CD4-positive, alpha-beta T cell (primary cell): ENCODE results near the gene DOCK4. TPM values are rescaled to one million over a fixed set of nuclear protein-coding genes. Genes with fewer than 3 reads are reported as not detected.

Experiments
- ATAC-seq: fragments of 200-7000 bp; cut with Tn5 transposase; one replicate; pipeline ENCODE4 v1.10.0; 2022; ENCODE audit warnings: mild to moderate bottlenecking; ENCODE audit not compliant: poor library complexity
- CTCF ChIA-PET: fragments of 350-600 bp; sonication (Branson Sonifier 250); formaldehyde crosslinking; loops from one replicate; lab custom pipeline; 2021; ENCODE audit warnings: antibody characterized with exemption, inconsistent platforms; lab: Charles Lee
- POLR2A ChIA-PET: fragments of 350-600 bp; sonication (Branson Sonifier 250); formaldehyde crosslinking; loops from one replicate; lab custom pipeline; 2021; ENCODE audit warnings: antibody characterized with exemption, inconsistent platforms; lab: Charles Lee
- DNase-seq, 14 experiments: peaks; one replicate each; pipeline ENCODE4 v3.0.0-alpha.2; 2013 to 2020; ENCODE audit warnings: mixed read lengths in 2 of 14
- H3K27ac ChIP-seq, 2 donors: one replicate each; pipeline versions ENCODE4 v1.5.1 to v1.7.0; 2013; ENCODE audit warnings: low read length in 2 of 2, low read depth in 1 of 2, mild to moderate bottlenecking in 1 of 2
- H3K27me3 ChIP-seq, 2 experiments: 1 replicate in 1 of 2; 2 replicates in 1 of 2; pipeline versions ENCODE4 v1.6.1 to v1.7.0; 2013; ENCODE audit warnings: low read length in 2 of 2, control low read depth in 1 of 2, mild to moderate bottlenecking in 1 of 2, moderate library complexity in 1 of 2; ENCODE audit not compliant: insufficient read depth in 2 of 2, control insufficient read depth in 1 of 2
- H3K36me3 ChIP-seq: one replicate; pipeline ENCODE4 v1.6.1; 2013; ENCODE audit warnings: low read length, control low read depth; ENCODE audit not compliant: insufficient read depth
- H3K4me1 ChIP-seq: one replicate; pipeline ENCODE4 v1.6.1; 2013; ENCODE audit warnings: low read length, control low read depth; ENCODE audit not compliant: insufficient read depth
- H3K4me3 ChIP-seq: one replicate; pipeline ENCODE4 v1.5.1; 2013; ENCODE audit warnings: mild to moderate bottlenecking, low read length, moderate library complexity
- H3K9me3 ChIP-seq, 2 experiments: 1 replicate in 1 of 2; 2 replicates in 1 of 2; pipeline versions ENCODE4 v1.6.1 to v1.7.0; 2013; ENCODE audit warnings: low read length in 2 of 2, mild to moderate bottlenecking in 2 of 2, control low read depth in 1 of 2, moderate library complexity in 1 of 2; ENCODE audit not compliant: control insufficient read depth in 1 of 2, insufficient read depth in 1 of 2
- H3K27ac Mint-ChIP-seq: one replicate; pipeline ENCODE4 v1.8.0; 2020; ENCODE audit warnings: mixed read lengths
- H3K27me3 Mint-ChIP-seq: one replicate; pipeline ENCODE4 v1.8.0; 2021; ENCODE audit warnings: mixed read lengths
- H3K36me3 Mint-ChIP-seq: one replicate; pipeline ENCODE4 v1.8.0; 2021; ENCODE audit warnings: low read depth, mixed read lengths
- H3K4me1 Mint-ChIP-seq: one replicate; pipeline ENCODE4 v1.8.0; 2021; ENCODE audit warnings: low read depth, mixed read lengths
- H3K4me3 Mint-ChIP-seq: one replicate; pipeline ENCODE4 v1.8.0; 2020; ENCODE audit warnings: mild to moderate bottlenecking, mixed read lengths
- H3K9me3 Mint-ChIP-seq: one replicate; pipeline ENCODE4 v1.8.0; 2020; ENCODE audit warnings: mixed read lengths
- CTCF ChIP-seq: fragments of 200-600 bp; IDR thresholded peaks from one replicate; pipeline ENCODE4 v1.8.0; 2022; ENCODE audit warnings: antibody characterized with exemption, mild to moderate bottlenecking
- intact Hi-C, 2 experiments: fragments of 100-400 bp; cut with DNase I in 1 of 2; cut with micrococcal nuclease in 1 of 2; formaldehyde crosslinking; loops; one replicate each; pipeline versions ENCODE4 v1.15.1 to v1.9.0; 2023 to 2025; cut with DNase I, micrococcal nuclease
- total RNA-seq, 174 experiments: library from RNA in 2 of 174; stranded (reverse) in 2 of 174; gene quantifications; one replicate each; pipeline ENCODE4 v1.2.3 and lab custom pipeline; 2021 to 2026

Gene DOCK4
- total RNA-seq, 2 experiments from 2014 or later, result 0.31 to 0.38 TPM

- Histone ChIP-seq H3K27me3 (peaks cover 0 to 3% of the 10 kb centered on the region in 2 experiments), H3K36me3 (no peaks in the 10 kb centered on the region), H3K27ac (no peak overlapping the region), H3K4me3 (no peak overlapping the region), H3K4me1 (no peaks in the 10 kb centered on the region), H3K9me3 (no peaks in the 10 kb centered on the region)
- intact Hi-C loops, result no loop called here
- ChIA-PET CTCF (interaction anchor here (1.4 kb wide), 1 partner anchor 11 kb away, joined by 3 read pairs; no protein-coding TSS in a partner anchor), POLR2A (no interaction called here)
- Mint-ChIP-seq H3K9me3 (no peaks in the 10 kb centered on the region), H3K4me3 (no peak overlapping the region), H3K36me3 (no peaks in the 10 kb centered on the region), H3K27ac (no peak overlapping the region), H3K27me3 (peaks cover 8% of the 10 kb centered on the region), H3K4me1 (no peaks in the 10 kb centered on the region)
- DNase-seq (no peak), ATAC-seq (no peak)
- no peak for TF ChIP-seq CTCF
Measured at GRCh38 chr7:112160130-112160770, 45.9 kb downstream of the DOCK4 start.

GRCh38 chr7:112159351-112159750 lies 46.8 kb downstream of the DOCK4 start:
- Mint-ChIP-seq H3K4me3 (no peak overlapping the region), H3K9me3 (no peaks in the 10 kb centered on the region), H3K27me3 (peaks cover 13% of the 10 kb centered on the region), H3K27ac (no peak overlapping the region), H3K36me3 (no peaks in the 10 kb centered on the region), H3K4me1 (no peaks in the 10 kb centered on the region)
- Histone ChIP-seq H3K9me3 (no peaks in the 10 kb centered on the region), H3K4me3 (no peak overlapping the region), H3K36me3 (no peaks in the 10 kb centered on the region), H3K27ac (no peak overlapping the region), H3K4me1 (no peaks in the 10 kb centered on the region), H3K27me3 (peaks cover 0 to 3% of the 10 kb centered on the region in 2 experiments)
- intact Hi-C loops, result no loop called here
- ATAC-seq, result no peak
- TF ChIP-seq CTCF, result no peak
- DNase-seq, result peak in 2 of 14 experiments; percentile 7 to 22
- ChIA-PET CTCF (interaction anchor here (1.4 kb wide), 1 partner anchor 10 kb away, joined by 3 read pairs; no protein-coding TSS in a partner anchor), POLR2A (no interaction called here)

- Histone ChIP-seq H3K9me3 (no peaks in the 10 kb centered on the region), H3K4me1 (no peaks in the 10 kb centered on the region), H3K36me3 (no peaks in the 10 kb centered on the region), H3K27me3 (peaks cover 0 to 3% of the 10 kb centered on the region in 2 experiments), H3K27ac (no peak overlapping the region), H3K4me3 (no peak overlapping the region)
- Mint-ChIP-seq H3K27me3 (peaks cover 15% of the 10 kb centered on the region), H3K27ac (no peak overlapping the region), H3K4me1 (no peaks in the 10 kb centered on the region), H3K36me3 (no peaks in the 10 kb centered on the region), H3K4me3 (no peak overlapping the region), H3K9me3 (no peaks in the 10 kb centered on the region)
- ATAC-seq, result no peak
- intact Hi-C loops, result no loop called here
- CTCF ChIA-PET, result interaction anchor here (1.0 kb wide), 1 partner anchor 17 kb away, joined by 3 read pairs; no protein-coding TSS in a partner anchor
- DNase-seq, result no peak
- POLR2A ChIA-PET, result no interaction called here
- no peak for TF ChIP-seq CTCF
Measured at GRCh38 chr7:112157072-112157471, 49.1 kb downstream of the DOCK4 start.
